Natural killer cell (primary cell): ENCODE data around the gene BTBD3. TPM values are rescaled to one million over a fixed set of nuclear protein-coding genes. Genes with fewer than 3 reads are reported as not detected.

Experiments
- ATAC-seq, 3 donors: fragments of 150-1000 bp in 2 of 3; fragments of 200-7000 bp in 1 of 3; cut with Tn5 transposase; 1 replicate in 1 of 3; 2 replicates in 2 of 3; pipeline ENCODE4 v1.10.0; 2021; ENCODE audit warnings: mild to moderate bottlenecking in 2 of 3, moderate library complexity in 2 of 3
- DNase-seq, 2 donors: peaks; one replicate each; pipeline versions ENCODE4 v3.0.0 to v3.0.0-alpha.2; 2013 to 2021; ENCODE audit warnings: mixed read lengths in 1 of 2
- H3K27ac ChIP-seq: one replicate; pipeline ENCODE4 v1.5.1; 2013; ENCODE audit warnings: mild to moderate bottlenecking, low read length
- H3K27me3 ChIP-seq: one replicate; pipeline ENCODE4 v1.6.1; 2013; ENCODE audit warnings: low read length; ENCODE audit not compliant: control insufficient read depth, insufficient read depth
- H3K36me3 ChIP-seq: one replicate; pipeline ENCODE4 v1.6.1; 2013; ENCODE audit warnings: low read length; ENCODE audit not compliant: control insufficient read depth, insufficient read depth
- H3K4me1 ChIP-seq: one replicate; pipeline ENCODE4 v1.6.1; 2013; ENCODE audit warnings: low read length; ENCODE audit not compliant: control insufficient read depth, insufficient read depth
- H3K4me3 ChIP-seq: one replicate; pipeline ENCODE4 v1.5.1; 2013; ENCODE audit warnings: low read length
- H3K9me3 ChIP-seq: one replicate; pipeline ENCODE4 v1.6.1; 2013; ENCODE audit warnings: low read length; ENCODE audit not compliant: control insufficient read depth, insufficient read depth
- H3K27ac Mint-ChIP-seq, 2 donors: one replicate each; pipeline ENCODE4 v1.8.0; 2022; ENCODE audit warnings: mild to moderate bottlenecking in 2 of 2, mixed read lengths in 2 of 2, moderate library complexity in 1 of 2
- H3K27me3 Mint-ChIP-seq, 2 donors: one replicate each; pipeline ENCODE4 v1.8.0; 2022; ENCODE audit warnings: low read depth in 2 of 2, mixed read lengths in 2 of 2
- H3K36me3 Mint-ChIP-seq: one replicate; pipeline ENCODE4 v1.8.0; 2022; ENCODE audit warnings: mixed read lengths
- H3K4me1 Mint-ChIP-seq, 2 donors: one replicate each; pipeline ENCODE4 v1.8.0; 2022; ENCODE audit warnings: mixed read lengths in 2 of 2
- H3K4me3 Mint-ChIP-seq: one replicate; pipeline ENCODE4 v1.8.0; 2022; ENCODE audit warnings: mild to moderate bottlenecking, moderate library complexity, mixed read lengths
- H3K9me3 Mint-ChIP-seq, 2 donors: one replicate each; pipeline ENCODE4 v1.8.0; 2022; ENCODE audit warnings: mixed read lengths in 2 of 2
- WGBS: methylation state at CpG from one replicate; pipeline ENCODE4 v1.1.7; 2013; ENCODE audit warnings: missing lambda C conversion rate; ENCODE audit not compliant: insufficient coverage; 5-methylcytosine and 5-hydroxymethylcytosine counted together
- intact Hi-C: fragments of 100-400 bp; cut with micrococcal nuclease; formaldehyde crosslinking; loops from one replicate; pipeline ENCODE4 v1.14.2; 2022
- total RNA-seq, 4 donors: library from RNA; stranded (reverse); fragments of 120-200 nt in 1 of 4; gene quantifications; one replicate each; pipeline versions ENCODE4 v1.2.3 to v1.2.4, GENCODE V29; 2013 to 2022
- TF ChIP-seq, protein P1 (sequence below): fragments of 200-600 bp; IDR thresholded peaks from one replicate; pipeline ENCODE4 v1.8.0; 2022; ENCODE audit warnings: antibody characterized with exemption

The BTBD3 gene
- total RNA-seq, 3 donors from 2014 or later (not counting 1 experiment from before 2014, with no cell fraction given) = 2.2 to 5.3 (median 3.8) TPM

DNA sequence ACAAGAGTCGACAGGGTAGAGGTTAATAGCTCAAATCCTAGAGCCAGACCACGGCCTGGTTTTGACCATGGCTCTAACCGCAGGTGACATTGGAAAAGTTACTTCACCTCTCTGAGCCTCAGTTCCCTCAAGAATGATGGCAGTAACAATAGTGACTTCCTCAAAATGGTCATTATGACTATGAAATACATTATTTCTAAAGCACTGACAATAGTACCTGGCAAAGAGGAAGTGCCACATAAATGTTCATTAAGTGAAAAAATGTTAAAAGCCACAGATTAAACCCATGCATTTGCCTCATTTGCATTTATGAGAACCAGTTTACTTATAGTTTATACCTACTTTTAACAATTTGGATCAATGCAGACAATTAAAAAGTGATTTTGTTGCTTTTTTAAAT lies 12.3 kb downstream of the BTBD3 start:
- DNase-seq (no peak), ATAC-seq (no peak)
- TF ChIP-seq, protein P1, sequence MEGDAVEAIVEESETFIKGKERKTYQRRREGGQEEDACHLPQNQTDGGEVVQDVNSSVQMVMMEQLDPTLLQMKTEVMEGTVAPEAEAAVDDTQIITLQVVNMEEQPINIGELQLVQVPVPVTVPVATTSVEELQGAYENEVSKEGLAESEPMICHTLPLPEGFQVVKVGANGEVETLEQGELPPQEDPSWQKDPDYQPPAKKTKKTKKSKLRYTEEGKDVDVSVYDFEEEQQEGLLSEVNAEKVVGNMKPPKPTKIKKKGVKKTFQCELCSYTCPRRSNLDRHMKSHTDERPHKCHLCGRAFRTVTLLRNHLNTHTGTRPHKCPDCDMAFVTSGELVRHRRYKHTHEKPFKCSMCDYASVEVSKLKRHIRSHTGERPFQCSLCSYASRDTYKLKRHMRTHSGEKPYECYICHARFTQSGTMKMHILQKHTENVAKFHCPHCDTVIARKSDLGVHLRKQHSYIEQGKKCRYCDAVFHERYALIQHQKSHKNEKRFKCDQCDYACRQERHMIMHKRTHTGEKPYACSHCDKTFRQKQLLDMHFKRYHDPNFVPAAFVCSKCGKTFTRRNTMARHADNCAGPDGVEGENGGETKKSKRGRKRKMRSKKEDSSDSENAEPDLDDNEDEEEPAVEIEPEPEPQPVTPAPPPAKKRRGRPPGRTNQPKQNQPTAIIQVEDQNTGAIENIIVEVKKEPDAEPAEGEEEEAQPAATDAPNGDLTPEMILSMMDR = no peak
- Mint-ChIP-seq H3K27ac (no peak overlapping the region), H3K4me3 (no peak overlapping the region), H3K4me1 (peaks cover 0 to 1% of the 10 kb centered on the region in 2 donors), H3K9me3 (no peaks in the 10 kb centered on the region), H3K27me3 (no peaks in the 10 kb centered on the region), H3K36me3 (no peaks in the 10 kb centered on the region)
- no peaks in the 10 kb centered on the region for H3K4me1 ChIP-seq
- 88% methylated on average over 3 of the region's 3 CpGs for WGBS
- no peaks in the 10 kb centered on the region for H3K27me3 ChIP-seq
- intact Hi-C loops = no loop called here
- H3K9me3 ChIP-seq = no peaks in the 10 kb centered on the region
- no peak overlapping the region for H3K27ac ChIP-seq
- H3K36me3 ChIP-seq = no peaks in the 10 kb centered on the region
- H3K4me3 ChIP-seq = no peak overlapping the region

DNA sequence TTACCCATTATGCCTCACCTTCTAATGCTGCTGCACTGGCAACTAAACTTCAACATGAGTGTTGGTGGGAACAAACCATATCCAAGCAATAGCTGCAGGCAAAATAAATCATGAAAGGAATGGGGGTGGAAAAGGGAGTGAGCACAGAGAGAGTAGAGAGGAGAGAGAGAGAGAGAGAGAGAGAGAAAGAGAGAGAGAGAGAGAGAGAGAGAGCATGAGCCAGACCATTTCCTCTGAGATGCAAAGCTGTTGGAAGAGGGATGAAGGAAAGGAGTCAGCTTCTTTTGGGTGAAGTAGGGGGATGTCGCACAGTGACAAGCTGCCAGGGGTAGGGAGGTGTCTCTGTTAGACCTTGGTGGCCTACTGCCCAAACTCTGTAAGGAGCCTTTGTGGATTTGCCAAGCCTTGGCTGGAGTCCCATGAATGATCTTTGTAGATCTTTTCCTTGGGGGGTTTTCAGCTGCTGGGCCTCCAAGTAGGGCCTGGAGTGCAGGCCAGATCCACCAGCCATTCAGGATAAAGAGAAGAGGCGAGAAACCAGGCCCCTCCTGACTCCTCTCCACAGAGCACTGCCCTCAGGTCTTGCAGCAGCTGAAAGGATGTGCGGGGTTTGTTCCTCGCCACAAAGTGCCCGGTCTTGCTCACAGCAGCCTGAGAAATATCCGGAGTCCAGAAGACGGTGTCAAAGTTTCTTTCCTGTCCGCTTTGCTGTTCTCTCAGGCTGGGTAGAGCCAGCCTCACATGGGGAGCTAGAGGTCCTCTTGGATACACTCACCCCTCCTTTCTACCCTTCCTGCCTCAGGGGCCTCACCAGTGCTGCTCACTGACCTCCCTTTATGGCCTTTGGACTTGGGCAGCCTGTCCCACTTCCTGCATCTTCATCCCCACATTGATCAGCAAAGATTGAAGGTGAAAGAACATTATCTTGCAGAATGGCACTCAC lies 17.8 kb downstream of the BTBD3 start:
- no peaks in the 10 kb centered on the region for H3K9me3 ChIP-seq
- H3K4me1 Mint-ChIP-seq = peaks cover 0 to 6% of the 10 kb centered on the region in 2 donors
- ATAC-seq (peak in 1 of 3 donors; percentile 35), DNase-seq (no peak)
- intact Hi-C loops = no loop called here
- TF ChIP-seq, protein P1 = no peak
- H3K36me3 ChIP-seq = no peaks in the 10 kb centered on the region
- H3K36me3 Mint-ChIP-seq = no peaks in the 10 kb centered on the region
- no peak overlapping the region for H3K4me3 ChIP-seq
- H3K9me3 Mint-ChIP-seq = peaks cover 2% of the 10 kb centered on the region in 2 donors
- peaks cover 4% of the 10 kb centered on the region for H3K4me1 ChIP-seq
- no peak overlapping the region for H3K27ac Mint-ChIP-seq
- no peaks in the 10 kb centered on the region for H3K27me3 ChIP-seq
- H3K4me3 Mint-ChIP-seq = no peak overlapping the region
- no peak overlapping the region for H3K27ac ChIP-seq
- WGBS = 53% methylated on average over 8 of the region's 8 CpGs
- no peaks in the 10 kb centered on the region for H3K27me3 Mint-ChIP-seq

DNA sequence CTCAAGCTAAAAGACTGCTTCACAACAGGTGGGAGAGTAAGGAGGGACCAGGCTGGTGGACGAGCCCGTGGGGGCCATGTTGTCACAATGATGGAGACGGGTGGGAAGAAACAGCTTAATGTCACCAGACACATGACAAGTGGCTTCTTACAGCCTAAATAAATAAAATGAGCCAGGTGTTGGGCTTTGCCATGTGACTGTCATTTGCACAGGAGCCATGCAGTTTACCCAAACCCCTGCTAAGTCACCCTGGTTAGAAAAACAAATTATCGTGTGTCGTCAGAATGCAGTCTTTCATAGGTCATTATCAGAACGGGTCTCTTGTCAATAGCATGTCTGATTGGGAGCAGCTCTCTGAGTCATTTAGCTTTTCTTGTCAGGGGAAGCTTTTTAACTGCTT lies 18.5 kb downstream of the BTBD3 start:
- intact Hi-C loops = no loop called here
- TF ChIP-seq, protein P1 = no peak
- Histone ChIP-seq H3K9me3 (no peaks in the 10 kb centered on the region), H3K36me3 (no peaks in the 10 kb centered on the region), H3K27me3 (no peaks in the 10 kb centered on the region), H3K4me3 (no peak overlapping the region), H3K27ac (no peak overlapping the region), H3K4me1 (peaks cover 4% of the 10 kb centered on the region)
- H3K36me3 Mint-ChIP-seq = no peaks in the 10 kb centered on the region
- no peaks in the 10 kb centered on the region for H3K27me3 Mint-ChIP-seq
- 89% methylated on average over 6 of the region's 6 CpGs for WGBS
- no peak for DNase-seq
- H3K27ac Mint-ChIP-seq = no peak overlapping the region
- no peak for ATAC-seq
- H3K4me1 Mint-ChIP-seq = peaks cover 0 to 6% of the 10 kb centered on the region in 2 donors
- H3K9me3 Mint-ChIP-seq = peaks cover 2 to 4% of the 10 kb centered on the region in 2 donors
- no peak overlapping the region for H3K4me3 Mint-ChIP-seq
